Neuronal stem cell (in vitro differentiated cells): ENCODE data around the gene JPH3.
"Not testable (repeated sequence)": the region's sequence is repeated elsewhere in the genome, so short reads cannot be mapped to it uniquely, and the experiment has no call there.

ENCODE experiments used
- DNase-seq: peaks from one replicate; pipeline ENCODE4 v3.0.0-alpha.2; 2013; ENCODE audit warnings: low spot score
- H2AFZ ChIP-seq: one replicate; pipeline ENCODE4 v1.6.1; 2013; ENCODE audit warnings: mild to moderate bottlenecking, low read length, inconsistent platforms
- H2AK5ac ChIP-seq: 2 replicates; pipeline ENCODE4 v1.6.1; 2013; ENCODE audit warnings: low read depth, mild to moderate bottlenecking, inconsistent platforms, low read length, moderate library complexity, mixed read lengths
- H2BK120ac ChIP-seq: 2 replicates; pipeline ENCODE4 v1.6.1; 2013; ENCODE audit warnings: low read depth, mild to moderate bottlenecking, inconsistent platforms, low read length, moderate library complexity, mixed read lengths
- H2BK12ac ChIP-seq: one replicate; pipeline ENCODE4 v1.6.1; 2013; ENCODE audit warnings: low read length, inconsistent platforms
- H2BK15ac ChIP-seq: 2 replicates; pipeline ENCODE4 v1.6.1; 2013; ENCODE audit warnings: mild to moderate bottlenecking, low read length, inconsistent platforms, mixed read lengths
- H2BK5ac ChIP-seq: one replicate; pipeline ENCODE4 v1.6.1; 2013; ENCODE audit warnings: inconsistent platforms, mild to moderate bottlenecking, low read length, moderate library complexity
- H3K14ac ChIP-seq: one replicate; pipeline ENCODE4 v1.6.1; 2013; ENCODE audit warnings: low read length, inconsistent platforms
- H3K18ac ChIP-seq: 2 replicates; pipeline ENCODE4 v1.6.1; 2013; ENCODE audit warnings: low read length, inconsistent platforms
- H3K23ac ChIP-seq: 2 replicates; pipeline ENCODE4 v1.6.1; 2013; ENCODE audit warnings: low read depth, mild to moderate bottlenecking, mixed read lengths, low read length, inconsistent platforms; ENCODE audit not compliant: poor library complexity
- H3K27ac ChIP-seq: replicated peaks from 3 replicates; pipeline ENCODE4 v1.5.1; 2013; ENCODE audit warnings: low read length, inconsistent platforms
- H3K27me3 ChIP-seq, 3 experiments: 2 replicates each; pipeline ENCODE4 v1.6.1; 2013; ENCODE audit warnings: low read length in 3 of 3, mild to moderate bottlenecking in 2 of 3, inconsistent platforms in 1 of 3, low read depth in 1 of 3, mixed read lengths in 1 of 3, moderate library complexity in 1 of 3; ENCODE audit not compliant: control insufficient read depth in 3 of 3, insufficient read depth in 3 of 3
- H3K36me3 ChIP-seq, 2 donors: replicated peaks in 1 of 2; 2 replicates each; pipeline ENCODE4 v1.6.1; 2013; ENCODE audit warnings: low read length in 2 of 2; ENCODE audit not compliant: control insufficient read depth in 2 of 2, insufficient read depth in 2 of 2
- H3K4ac ChIP-seq: 2 replicates; pipeline ENCODE4 v1.6.1; 2013; ENCODE audit warnings: inconsistent platforms, mild to moderate bottlenecking, low read length, moderate library complexity
- H3K4me1 ChIP-seq, 2 donors: 1 replicate in 1 of 2; 2 replicates in 1 of 2; pipeline ENCODE4 v1.6.1; 2013; ENCODE audit warnings: low read length in 2 of 2, low read depth in 1 of 2; ENCODE audit not compliant: control insufficient read depth in 2 of 2, insufficient read depth in 1 of 2
- H3K4me2 ChIP-seq: one replicate; pipeline ENCODE4 v1.6.1; 2013; ENCODE audit warnings: mild to moderate bottlenecking, low read length, inconsistent platforms; ENCODE audit not compliant: insufficient read depth, poor library complexity, severe bottlenecking
- H3K4me3 ChIP-seq, 2 donors: 2 replicates each; pipeline ENCODE4 v1.5.1; 2013; ENCODE audit warnings: low read length in 2 of 2, mild to moderate bottlenecking in 2 of 2, inconsistent platforms in 1 of 2, moderate library complexity in 1 of 2
- H3K79me1 ChIP-seq: one replicate; pipeline ENCODE4 v1.6.1; 2013; ENCODE audit warnings: low read depth, mild to moderate bottlenecking, inconsistent platforms, low read length, moderate library complexity
- H3K9ac ChIP-seq: one replicate; pipeline ENCODE4 v1.6.1; 2013; ENCODE audit warnings: mild to moderate bottlenecking, low read depth, low read length, inconsistent platforms; ENCODE audit not compliant: poor library complexity
- H3K9me3 ChIP-seq, 2 donors: replicated peaks in 1 of 2; 2 replicates each; pipeline versions ENCODE3 to v1.6.1; 2013; ENCODE audit warnings: low read length in 2 of 2, mild to moderate bottlenecking in 2 of 2, inconsistent platforms in 1 of 2, low read depth in 1 of 2, mixed read lengths in 1 of 2, moderate library complexity in 1 of 2; ENCODE audit not compliant: control insufficient read depth in 2 of 2, insufficient read depth in 1 of 2
- H4K8ac ChIP-seq: one replicate; pipeline ENCODE4 v1.6.1; 2013; ENCODE audit warnings: low read depth, mild to moderate bottlenecking, inconsistent platforms, low read length, moderate library complexity
- H4K91ac ChIP-seq: one replicate; pipeline ENCODE4 v1.6.1; 2013; ENCODE audit warnings: low read length, low read depth, mild to moderate bottlenecking, inconsistent platforms; ENCODE audit not compliant: poor library complexity
- WGBS, 2 donors: extraction: QIAGEN DNeasy Blood & Tissue Kit; methylation state at CpG; one replicate each; pipeline ENCODE4 v1.1.7; 2013; ENCODE audit warnings: missing lambda C conversion rate in 2 of 2, mixed read lengths in 1 of 2; ENCODE audit not compliant: insufficient read length in 2 of 2, insufficient replicate concordance in 1 of 2; ENCODE audit errors: extremely low coverage in 2 of 2; 5-methylcytosine and 5-hydroxymethylcytosine counted together

JPH3 gene

GRCh38 chr16:87718831-87719230, 116.5 kb downstream of the JPH3 start:
- H3K9me3 ChIP-seq, H3K18ac ChIP-seq, H2BK5ac ChIP-seq, H3K14ac ChIP-seq, H3K4me3 ChIP-seq, H3K27ac ChIP-seq, H3K23ac ChIP-seq, H2AFZ ChIP-seq, H2BK15ac ChIP-seq, H3K9ac ChIP-seq, H2BK120ac ChIP-seq, H4K8ac ChIP-seq, H3K4ac ChIP-seq, H3K4me2 ChIP-seq, H2AK5ac ChIP-seq, H2BK12ac ChIP-seq, H3K27me3 ChIP-seq, H4K91ac ChIP-seq, DNase-seq: not testable (repeated sequence)
- Histone ChIP-seq H3K36me3 (peaks cover 14 to 70% of the 10 kb centered on the region in 2 donors), H3K4me1 (peaks cover 6 to 11% of the 10 kb centered on the region in 2 donors), H3K79me1 (peaks cover 12% of the 10 kb centered on the region)
- no CpG with 5 or more reads among the region's 28 CpGs for WGBS, 2 donors

GRCh38 chr16:87720446-87720845, 118.1 kb downstream of the JPH3 start:
- H3K79me1 ChIP-seq, result peaks cover 12% of the 10 kb centered on the region
- H3K4me3 ChIP-seq, result peak overlapping the region in 1 of 2 donors; percentile 51
- peak overlapping the region; percentile 78 for H2BK12ac ChIP-seq
- no peak overlapping the region for H2BK15ac ChIP-seq
- H4K91ac ChIP-seq, result no peak overlapping the region
- H2AK5ac ChIP-seq, result no peak overlapping the region
- H2AFZ ChIP-seq, result no peak overlapping the region
- no peak overlapping the region for H3K23ac ChIP-seq
- H2BK120ac ChIP-seq, result no peak overlapping the region
- no peak overlapping the region for H3K4ac ChIP-seq
- no peak for DNase-seq
- peaks cover 14 to 70% of the 10 kb centered on the region in 2 donors for H3K36me3 ChIP-seq
- no peak overlapping the region for H2BK5ac ChIP-seq
- H3K9ac ChIP-seq, result no peak overlapping the region
- peaks cover 0 to 5% of the 10 kb centered on the region in 2 donors for H3K9me3 ChIP-seq
- no peaks in the 10 kb centered on the region for H3K27me3 ChIP-seq
- H3K4me1 ChIP-seq, result peaks cover 6 to 11% of the 10 kb centered on the region in 2 donors
- H3K27ac ChIP-seq, result no peak overlapping the region
- no peak overlapping the region for H3K18ac ChIP-seq
- H4K8ac ChIP-seq, result no peak overlapping the region
- WGBS, 2 donors, result no CpG with 5 or more reads among the region's 24 CpGs
- no peak overlapping the region for H3K14ac ChIP-seq
- no peak overlapping the region for H3K4me2 ChIP-seq

GRCh38 chr16:87721622-87722585, 119.6 kb downstream of the JPH3 start:
- Histone ChIP-seq H3K4me1 (peaks cover 8 to 11% of the 10 kb centered on the region in 2 donors), H3K27ac (peak overlapping the region; percentile 14), H2BK15ac (no peak overlapping the region), H3K79me1 (peaks cover 15% of the 10 kb centered on the region), H3K4me3 (no peak overlapping the region), H2BK12ac (no peak overlapping the region), H3K14ac (no peak overlapping the region), H3K36me3 (peaks cover 14 to 67% of the 10 kb centered on the region in 2 donors), H3K9ac (no peak overlapping the region), H3K4me2 (no peak overlapping the region), H2AFZ (no peak overlapping the region), H4K8ac (no peak overlapping the region), H2AK5ac (peak overlapping the region; percentile 52), H3K9me3 (peaks cover 0 to 5% of the 10 kb centered on the region in 2 donors), H3K27me3 (no peaks in the 10 kb centered on the region), H3K23ac (peak overlapping the region; percentile 73), H2BK5ac (peak overlapping the region; percentile 60), H3K4ac (no peak overlapping the region), H2BK120ac (no peak overlapping the region), H3K18ac (peak overlapping the region; percentile 27), H4K91ac (no peak overlapping the region)
- no peak for DNase-seq
- no CpG with 5 or more reads among the region's 33 CpGs for WGBS, 2 donors

- peak overlapping the region; percentile 11 for H3K23ac ChIP-seq
- peaks cover 8 to 11% of the 10 kb centered on the region in 2 donors for H3K4me1 ChIP-seq
- peaks cover 0 to 5% of the 10 kb centered on the region in 2 donors for H3K9me3 ChIP-seq
- H3K14ac ChIP-seq, result no peak overlapping the region
- no peak overlapping the region for H4K91ac ChIP-seq
- DNase-seq, result no peak
- peaks cover 18 to 69% of the 10 kb centered on the region in 2 donors for H3K36me3 ChIP-seq
- no peak overlapping the region for H2AK5ac ChIP-seq
- no peak overlapping the region for H3K27ac ChIP-seq
- no peaks in the 10 kb centered on the region for H3K27me3 ChIP-seq
- peaks cover 18% of the 10 kb centered on the region for H3K79me1 ChIP-seq
- H3K18ac ChIP-seq, result peak overlapping the region; percentile 18
- no peak overlapping the region for H2BK15ac ChIP-seq
- no peak overlapping the region for H2BK120ac ChIP-seq
- WGBS, 2 donors, result no CpG with 5 or more reads among the region's 19 CpGs
- no peak overlapping the region for H2BK12ac ChIP-seq
- no peak overlapping the region for H2AFZ ChIP-seq
- no peak overlapping the region for H4K8ac ChIP-seq
- peak overlapping the region; percentile 12 for H3K9ac ChIP-seq
- no peak overlapping the region for H3K4ac ChIP-seq
- H2BK5ac ChIP-seq, result no peak overlapping the region
- H3K4me3 ChIP-seq, result no peak overlapping the region
- no peak overlapping the region for H3K4me2 ChIP-seq
Measured at GRCh38 chr16:87722590-87723225, 120.4 kb downstream of the JPH3 start.
